NCI-H82 (cell line): Measurements from ENCODE around the gene RGS6.

Experiments used
- DNase-seq: peaks from one replicate; lab custom pipeline; 2025; lab: John Stamatoyannopoulos, UW

Gene RGS6

DNA sequence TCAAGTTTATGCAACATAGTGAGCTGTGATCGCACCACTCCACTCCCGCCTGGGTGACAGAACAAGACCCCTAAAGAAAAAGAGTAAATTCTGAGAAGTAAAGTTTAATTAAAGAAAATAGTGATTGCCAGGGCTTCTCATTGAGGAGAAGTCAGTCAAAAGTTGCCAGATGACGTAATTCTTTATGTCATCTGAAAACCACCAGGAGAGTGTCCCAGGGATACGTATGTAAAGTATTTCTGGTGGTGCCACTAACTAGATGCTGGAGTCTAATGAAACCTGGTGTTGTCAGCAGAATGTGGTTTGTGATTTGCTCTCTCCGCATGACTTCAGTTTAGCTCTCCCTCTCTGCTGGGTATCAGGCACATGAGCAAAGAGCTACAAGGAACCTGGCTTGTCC is 569.2 kb downstream of the RGS6 start:
- DNase-seq, result no peak

DNA sequence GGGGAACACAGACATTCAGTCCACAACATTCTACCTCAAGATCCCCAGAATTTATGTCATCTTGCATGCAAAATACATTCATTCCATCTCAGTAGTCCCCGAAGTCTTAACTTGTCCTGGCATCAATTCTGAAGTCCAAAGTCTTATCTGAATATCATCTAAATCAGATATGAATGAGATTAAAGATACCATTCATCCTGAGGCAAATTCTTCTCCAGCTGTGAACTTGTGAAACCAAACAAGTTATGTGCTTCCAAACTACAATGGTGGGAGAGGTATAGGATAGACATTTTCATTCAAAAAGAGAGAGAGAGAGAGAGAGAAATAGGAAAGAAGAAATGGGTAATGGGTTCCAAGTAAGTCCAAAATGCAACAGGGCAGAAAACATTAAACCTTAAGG is 571.0 kb downstream of the RGS6 start:
- DNase-seq, result no peak

DNA sequence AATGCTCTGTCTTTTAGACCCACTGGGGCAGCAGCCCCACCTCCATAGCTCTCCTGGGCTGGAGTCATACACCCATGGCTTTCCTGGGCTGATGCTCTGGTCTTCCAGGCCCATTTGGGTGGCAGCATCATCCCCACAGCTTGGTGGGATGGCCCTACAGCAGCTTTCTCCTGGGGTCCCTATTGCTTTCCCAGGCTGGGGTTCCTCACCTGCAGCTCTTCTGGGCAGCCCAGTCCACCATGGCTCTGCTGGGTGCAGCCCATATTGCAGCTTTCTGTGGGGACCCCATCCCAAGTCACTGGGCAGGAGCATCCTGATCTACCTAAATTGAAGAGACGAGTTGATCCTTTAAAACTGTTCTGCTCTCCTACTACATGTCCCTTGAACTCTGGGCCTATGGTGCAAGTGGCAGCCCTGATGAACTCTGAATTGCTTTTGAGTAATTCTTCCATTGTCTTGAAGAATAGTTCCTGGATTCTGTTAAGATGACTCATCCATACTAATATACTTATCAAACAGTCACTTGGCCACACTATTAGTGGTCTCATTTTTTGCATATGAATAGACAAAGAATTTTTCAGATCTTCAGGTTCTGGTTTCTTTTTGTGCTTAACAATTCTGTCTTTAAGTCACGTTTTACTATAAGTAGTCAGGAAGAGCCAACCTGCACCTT is 571.6 kb downstream of the RGS6 start:
- DNase-seq, result no peak

DNA sequence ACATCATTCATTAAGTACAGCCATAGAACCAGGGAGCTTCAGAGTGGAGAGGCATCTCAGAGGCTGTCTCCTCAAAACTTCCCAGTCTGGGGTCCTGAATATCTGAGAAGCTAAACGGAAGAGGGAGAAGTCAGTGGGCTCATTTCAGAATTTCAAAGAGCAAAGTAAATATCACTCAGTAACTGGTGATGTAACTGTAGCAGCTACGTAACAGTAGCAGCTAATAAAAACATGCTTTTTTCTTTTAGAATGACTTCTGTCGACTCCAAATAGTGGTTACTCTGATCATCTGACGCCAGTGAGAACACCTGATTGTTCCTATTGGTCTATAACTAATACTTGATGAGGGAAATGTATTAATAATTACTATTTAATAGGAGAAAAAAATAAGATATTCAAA is 578.3 kb downstream of the RGS6 start:
- no peak for DNase-seq

DNA sequence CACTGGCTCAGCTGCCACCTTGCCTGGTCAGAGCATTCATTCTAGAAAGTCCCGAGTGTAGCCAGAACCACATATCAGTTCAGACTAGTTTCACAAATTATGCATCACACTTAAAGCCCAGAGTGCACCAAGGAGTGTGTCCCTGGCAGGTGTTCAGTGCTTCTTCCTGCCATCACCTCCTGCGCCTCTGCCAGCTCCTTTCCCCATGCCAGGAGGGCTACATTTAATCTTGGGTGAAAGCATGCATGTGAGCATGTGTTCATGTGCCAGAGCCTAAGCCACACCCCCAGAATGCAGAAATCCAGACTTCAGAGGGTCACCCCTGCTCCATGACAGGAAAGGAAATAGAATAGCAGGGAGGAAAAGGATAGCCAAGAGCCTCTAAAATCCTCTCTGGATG is 580.1 kb downstream of the RGS6 start:
- DNase-seq, result no peak

DNA sequence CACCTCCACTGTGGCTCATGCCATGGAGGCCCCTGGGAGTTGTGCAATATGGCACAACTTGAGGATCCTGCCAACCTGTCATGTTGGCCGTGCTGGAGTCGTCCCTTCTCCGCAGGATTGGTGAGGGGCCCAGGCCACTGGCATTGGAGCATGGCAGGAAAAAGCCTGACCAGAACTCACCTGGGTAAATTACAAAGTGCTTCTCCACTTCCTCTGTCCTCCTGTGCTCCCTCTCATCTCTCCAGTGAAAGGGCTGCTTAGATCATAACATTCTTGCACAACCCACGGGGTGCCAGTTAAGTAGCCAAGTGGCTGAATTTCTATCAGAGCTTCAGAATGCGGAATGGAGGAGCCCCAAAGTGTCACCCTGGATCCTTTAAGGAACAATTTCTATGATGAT is 580.7 kb downstream of the RGS6 start:
- DNase-seq, result no peak

DNA sequence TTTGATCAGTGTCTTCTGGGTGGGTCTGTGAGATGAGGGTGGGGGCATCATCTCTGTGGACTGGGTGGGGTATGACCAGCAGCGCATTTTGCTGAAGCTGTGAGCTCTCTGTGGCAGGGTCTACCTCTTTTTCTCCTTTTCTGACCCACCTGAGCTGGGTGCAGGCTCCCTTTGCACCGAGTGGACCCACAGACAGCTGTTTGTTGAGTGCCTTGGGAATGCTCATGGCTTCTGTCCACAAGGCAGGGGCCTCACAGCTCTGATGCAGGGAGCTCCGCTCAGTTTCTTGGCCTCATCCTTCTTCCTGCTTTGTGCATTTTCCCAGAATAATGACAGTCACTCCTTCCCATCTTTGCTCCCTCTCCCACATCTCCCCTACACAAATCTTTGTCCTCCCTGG is 581.1 kb downstream of the RGS6 start:
- no peak for DNase-seq

DNA sequence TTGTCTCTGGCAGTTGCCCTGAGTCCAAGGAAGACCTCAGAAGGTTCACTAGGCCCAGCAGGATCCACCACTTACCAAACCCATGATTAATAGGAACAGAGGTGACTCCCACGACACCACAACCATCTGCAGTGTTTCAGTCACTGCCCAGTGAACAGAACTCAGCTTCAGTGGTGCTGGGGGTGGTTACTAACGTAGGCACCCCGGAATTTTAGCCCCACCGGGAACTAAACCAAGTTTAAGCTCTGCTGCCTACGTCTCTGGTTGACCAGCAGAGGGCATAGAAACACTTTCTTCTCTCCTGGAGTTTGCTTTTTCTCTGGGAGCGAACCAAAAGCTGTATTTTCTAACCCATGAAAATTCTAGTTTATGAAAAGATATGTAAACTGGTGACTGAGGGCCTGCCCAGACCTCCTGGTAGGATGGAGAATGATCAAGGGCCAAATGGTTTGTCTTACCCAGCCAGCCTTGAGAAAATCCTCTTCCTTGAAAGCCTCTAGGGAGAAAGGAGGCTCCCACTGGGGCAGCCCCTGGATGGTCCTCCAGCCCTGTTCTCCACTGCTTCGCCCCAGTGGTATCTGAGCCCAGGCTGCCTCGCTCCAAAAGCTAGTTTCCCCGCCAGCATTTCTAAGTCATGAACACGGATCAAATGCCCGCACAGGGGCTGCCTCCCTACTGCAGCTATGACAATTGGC is 581.9 kb downstream of the RGS6 start:
- DNase-seq, result peak; percentile 54

DNA sequence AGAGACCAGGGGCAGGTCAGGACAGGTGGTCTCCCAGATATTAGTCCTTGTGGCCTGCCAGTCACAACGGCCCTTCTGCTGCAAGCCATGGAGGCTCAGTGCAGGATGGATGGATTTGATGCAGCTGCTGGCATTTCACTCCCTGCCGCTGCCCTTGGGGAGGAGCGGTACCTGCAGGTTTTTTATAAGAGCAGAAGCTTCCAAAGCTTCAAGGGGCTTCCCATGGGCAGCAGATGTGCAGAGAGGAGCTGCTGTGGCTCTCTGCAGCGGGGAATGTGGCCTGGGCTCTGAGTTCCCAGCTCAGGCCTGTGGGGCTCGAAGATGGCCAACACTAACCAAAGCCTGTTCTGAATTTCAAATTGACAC is 582.4 kb downstream of the RGS6 start:
- DNase-seq, result no peak

DNA sequence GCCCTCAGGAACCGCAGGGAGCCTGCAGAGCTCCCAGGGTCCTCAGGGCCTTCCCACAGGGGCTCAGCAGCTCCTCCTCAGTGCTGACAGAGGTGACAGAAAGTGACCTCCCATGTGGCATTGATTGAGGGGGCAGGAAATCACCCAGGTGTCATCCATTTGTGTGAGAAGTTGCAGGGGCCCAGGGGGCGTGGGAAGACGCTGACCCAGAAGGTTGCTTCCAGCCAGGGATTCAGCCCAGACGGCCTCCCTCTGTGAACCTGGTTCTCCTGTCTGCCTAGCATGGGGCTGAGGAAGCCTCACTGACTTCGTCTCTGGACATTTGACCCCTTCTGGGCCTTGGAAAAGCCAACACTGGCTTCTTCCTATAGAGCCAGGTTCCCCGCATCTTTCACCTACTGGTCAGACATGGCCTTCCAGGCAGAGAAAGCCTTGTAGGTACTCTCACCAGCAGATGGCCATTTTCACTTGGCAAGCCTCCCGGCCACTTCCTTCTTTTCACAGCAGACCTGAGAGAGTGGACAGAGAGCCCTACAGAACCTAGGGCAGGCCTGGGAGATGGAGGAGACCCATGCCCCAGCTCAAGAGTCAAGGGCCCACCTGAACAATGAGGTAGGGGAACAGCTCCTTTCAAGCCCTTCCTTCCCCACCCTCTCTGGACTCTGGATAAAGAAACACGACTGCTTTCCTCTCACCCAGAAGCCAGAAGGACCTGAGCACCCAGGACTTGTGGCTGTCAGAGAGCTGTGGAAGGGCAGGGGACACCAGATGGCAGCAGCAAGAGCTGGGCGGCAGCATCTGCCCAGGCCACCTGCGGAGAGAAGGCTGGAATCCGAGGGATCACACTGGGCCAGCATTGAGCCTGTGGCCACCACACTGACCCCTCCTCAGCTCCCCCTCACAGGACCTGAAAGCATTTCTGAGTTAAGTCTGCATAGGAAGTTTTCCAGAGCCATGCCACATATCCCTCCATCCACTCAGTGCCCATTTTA is 583.8 kb downstream of the RGS6 start:
- no peak for DNase-seq

DNA sequence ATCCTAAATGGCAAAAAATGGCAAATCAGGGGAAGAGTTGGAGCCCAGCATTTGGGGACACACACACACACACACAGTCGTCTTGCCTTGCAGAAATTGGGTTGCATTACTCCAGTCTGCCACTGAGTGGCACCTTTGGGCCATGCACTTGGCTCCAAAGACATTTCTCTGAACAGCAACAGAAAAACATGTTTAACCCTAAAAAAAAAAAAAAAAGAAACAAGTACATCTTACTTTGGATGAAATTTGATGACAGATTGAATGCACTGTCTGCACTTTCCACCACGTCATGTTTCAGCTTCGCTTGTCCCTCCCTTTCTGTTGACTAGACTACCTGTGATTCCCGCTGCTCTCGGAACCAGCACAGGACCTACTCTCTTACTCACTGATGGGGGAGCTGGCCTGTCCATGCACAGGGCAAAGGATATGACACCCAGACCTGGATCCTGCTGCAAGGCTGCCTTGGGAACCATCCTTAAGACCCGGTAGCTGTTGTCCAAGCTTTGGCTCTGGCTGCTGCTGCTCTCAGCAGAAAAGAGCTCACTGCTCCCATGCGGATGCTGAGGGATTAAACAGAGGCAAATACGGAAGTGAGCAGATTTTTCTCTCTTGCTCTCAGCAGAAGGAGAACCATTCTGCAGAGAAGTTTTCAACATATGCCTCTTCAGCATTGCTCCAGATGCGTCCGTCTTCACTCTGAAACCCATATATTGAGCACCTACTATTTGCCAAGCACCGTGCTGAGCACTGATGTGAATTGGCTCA is 584.9 kb downstream of the RGS6 start:
- DNase-seq, result peak; percentile 50

DNA sequence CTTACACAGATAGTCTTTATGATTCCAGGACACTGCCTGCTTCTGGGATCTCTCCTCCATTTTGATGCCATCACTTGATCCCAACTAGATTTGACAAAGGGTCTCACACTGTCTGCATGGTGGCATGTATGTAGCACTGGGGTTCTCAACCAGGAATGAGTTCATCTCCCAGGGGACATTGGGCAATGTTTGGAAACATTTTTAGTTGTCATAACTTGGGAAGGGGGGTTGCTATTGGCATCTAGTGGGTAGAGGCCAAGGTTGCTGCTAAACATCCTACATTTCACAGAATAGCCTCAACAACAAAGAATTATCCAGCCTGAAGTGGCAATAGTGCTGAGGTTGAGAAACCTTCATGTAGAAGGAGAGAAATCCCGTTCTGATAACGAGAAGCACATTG is 585.5 kb downstream of the RGS6 start:
- DNase-seq, result no peak

DNA sequence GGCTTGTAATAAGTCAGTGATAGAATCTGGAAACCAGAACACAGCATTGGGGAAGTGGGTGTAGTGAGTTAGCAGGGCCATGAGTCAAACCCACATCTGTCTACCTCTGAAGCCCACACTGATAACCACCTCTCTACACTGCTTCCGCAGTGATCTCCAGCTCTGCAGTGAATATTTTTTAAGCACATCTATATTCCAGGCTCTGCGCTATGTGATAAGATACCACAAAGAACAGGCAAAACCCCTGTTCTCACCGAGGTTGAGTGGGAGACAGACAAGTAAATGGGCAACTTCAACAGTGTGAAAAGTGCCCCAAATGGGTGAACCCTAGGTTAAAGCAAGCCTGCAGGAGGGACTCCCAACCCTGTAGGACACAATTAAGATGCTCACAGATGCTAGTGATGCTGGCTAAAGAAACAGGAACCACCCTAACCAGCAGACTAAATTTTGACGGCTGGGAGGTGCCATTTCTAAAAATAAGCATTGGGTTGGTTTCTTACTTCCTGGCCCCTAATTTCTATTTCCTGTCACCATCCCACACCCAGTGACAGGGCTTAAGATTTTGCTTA is 586.7 kb downstream of the RGS6 start:
- DNase-seq, result no peak

DNA sequence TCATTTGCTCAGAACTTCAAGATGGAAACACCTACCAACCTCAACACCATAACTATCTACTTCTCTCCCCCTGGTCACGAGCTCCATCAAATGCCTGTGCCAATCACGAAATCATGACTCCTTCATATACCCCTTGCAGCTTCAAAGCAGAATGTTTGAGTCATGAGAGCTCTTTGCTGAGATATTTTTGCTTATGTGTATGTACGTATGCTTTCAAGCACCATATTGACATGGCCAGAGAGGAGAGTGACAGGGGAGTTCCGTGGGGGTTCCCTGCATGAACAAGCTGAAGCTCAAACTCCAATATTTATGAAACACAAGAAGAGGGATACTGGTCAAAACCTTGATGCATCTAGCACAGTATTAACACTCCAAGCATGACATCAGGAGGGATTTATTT is 587.3 kb downstream of the RGS6 start:
- no peak for DNase-seq

DNA sequence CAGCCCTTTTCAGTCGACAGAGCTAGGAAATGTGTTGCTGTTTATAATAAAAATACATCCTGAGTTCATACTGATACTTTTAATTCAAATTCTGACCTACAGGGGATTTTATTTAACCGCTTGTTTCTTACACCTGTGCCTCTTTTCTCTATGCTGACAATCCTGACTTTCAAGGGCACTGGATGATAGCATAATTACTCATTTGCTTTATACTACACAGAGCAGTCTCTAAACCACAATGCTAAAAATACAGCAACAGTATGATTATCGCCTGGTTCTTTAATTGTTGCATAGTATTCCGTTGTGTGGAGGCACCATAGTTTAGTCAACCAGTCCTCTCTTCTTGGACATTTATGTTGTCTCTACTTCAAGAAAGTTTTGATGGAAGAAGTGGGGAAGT is 588.8 kb downstream of the RGS6 start:
- DNase-seq, result no peak

DNA sequence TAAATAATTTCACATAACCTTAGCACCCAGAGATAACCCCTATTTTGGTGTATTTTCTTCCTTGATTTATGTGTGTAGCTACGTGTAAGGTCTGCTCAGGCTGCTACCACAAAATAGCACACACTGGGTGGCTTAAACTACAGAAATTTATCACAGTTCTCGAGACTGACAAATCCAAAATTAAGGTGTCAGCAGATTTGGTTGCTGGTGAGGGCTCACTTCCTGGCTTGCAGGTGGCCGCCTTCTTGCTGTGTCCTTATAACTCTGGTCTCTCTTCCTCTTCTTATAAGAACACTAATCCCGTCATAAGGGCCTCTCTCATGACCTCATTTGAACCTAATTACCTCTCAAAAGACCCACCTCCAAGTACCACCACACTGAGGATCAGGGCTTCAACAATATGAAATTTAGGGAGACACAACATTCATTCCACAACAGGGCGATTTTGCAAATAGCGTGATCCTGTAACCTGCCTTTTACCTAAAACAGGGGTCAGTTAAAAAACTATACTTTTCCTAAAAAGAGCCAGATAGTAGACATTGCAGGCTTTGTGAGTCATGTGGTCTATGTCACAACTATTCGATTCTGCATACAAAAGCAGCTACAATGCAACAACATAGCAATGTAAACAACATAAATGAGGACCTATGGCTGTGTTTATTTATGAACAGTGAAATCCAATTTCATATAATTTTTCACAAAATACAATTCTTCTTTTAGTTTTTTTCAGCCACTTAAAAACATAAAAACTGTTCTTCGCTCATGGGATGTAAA is 589.9 kb downstream of the RGS6 start:
- DNase-seq, result no peak

DNA sequence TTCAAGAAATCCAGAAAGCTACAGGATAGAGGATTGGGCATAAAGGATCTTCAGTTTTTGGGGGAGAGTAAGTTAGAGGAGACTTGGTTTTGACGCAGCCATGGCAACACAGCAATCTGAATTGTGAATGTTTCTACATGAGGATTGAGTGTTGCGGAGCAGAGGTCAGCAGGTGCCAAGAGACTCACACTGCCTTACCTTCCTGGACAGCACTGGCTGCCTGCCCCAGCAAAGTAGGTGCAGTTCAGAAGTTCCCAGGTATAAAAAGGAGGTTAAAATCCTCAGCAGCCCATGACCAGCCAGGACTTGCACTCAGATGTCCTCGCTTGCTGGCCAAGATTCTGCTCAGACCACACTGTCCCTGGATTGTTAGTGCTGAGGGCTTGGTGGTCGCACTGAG is 590.6 kb downstream of the RGS6 start:
- DNase-seq, result no peak

DNA sequence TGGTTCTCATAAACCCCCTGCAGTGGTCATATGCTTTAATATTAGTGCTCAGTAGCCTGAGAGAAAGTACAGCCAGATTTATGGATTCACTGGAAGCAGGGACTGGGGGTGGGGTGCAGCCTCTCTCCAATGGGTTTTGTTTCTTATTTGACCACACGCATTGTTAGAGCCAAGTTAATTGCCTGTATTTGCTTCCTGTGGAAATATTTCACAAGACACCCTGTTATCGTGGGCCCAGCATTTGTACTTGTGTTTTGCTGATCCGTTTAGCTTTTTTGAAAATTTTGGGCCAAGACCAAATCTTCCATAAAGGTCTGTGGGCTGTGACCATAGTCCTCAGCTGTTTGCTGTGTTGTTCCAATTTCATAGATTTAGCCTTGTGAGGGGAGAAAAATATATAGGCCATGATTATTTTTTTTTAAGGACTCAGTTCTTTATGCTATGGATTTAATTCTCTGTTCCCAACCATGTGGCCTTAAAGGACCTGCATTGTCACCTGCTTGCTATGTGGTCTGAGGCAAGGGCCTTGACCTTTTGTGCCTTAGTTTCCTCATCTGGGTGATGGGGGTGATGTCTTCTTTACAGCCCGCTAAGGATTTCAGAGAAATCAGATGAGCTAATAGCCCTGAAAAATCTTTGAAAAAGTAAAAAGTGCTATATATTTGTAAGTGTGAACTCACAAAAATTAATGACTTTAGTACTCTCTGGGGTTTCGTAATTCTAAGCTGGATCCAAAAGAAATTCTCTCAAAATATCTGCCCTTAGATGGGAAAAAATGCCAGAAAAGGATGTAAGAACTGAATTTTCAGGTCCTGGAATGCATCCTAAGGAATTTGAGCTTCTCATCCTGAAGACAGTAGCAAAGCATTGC is 591.4 kb downstream of the RGS6 start:
- DNase-seq, result no peak

DNA sequence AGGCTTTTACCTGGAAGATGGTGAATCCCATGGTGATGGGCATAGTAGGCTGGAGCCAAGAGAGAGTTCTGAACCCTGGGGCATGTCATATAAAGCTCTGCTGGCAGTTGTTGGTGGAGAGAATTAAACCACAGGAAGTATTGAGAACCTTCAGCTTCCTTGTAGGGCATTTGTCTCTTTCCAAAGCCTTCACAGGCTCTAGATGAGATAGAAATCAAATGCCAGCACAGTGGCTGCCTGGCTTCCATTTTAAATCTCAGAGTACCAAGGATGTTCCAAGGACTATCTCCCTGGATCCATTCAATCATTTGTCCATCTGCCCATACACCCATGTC is 592.0 kb downstream of the RGS6 start:
- DNase-seq, result no peak
